HL-60 (cell line): ENCODE results near the gene EFNA2.
"Not testable (repeated sequence)": the region's sequence is repeated elsewhere in the genome, so short reads cannot be mapped to it uniquely, and the experiment has no call there.

Source experiments
- DNase-seq, 2 experiments: peaks; one replicate each; pipeline ENCODE4 v3.0.0-alpha.2; 2010 to 2020; ENCODE audit warnings: low read depth in 1 of 2, low spot score in 1 of 2
- H3K27ac ChIP-seq: fragments of 250-450 bp; sonication (Bioruptor Pico); replicated peaks from 2 replicates; pipeline ENCODE4 v1.5.1; 2020; ENCODE audit warnings: mild to moderate bottlenecking, moderate library complexity
- H3K27me3 ChIP-seq: fragments of 250-450 bp; sonication (Bioruptor Pico); 2 replicates; pipeline ENCODE4 v1.5.1; 2021; ENCODE audit warnings: mild to moderate bottlenecking, moderate library complexity; ENCODE audit not compliant: insufficient read depth, poor library complexity, severe bottlenecking
- H3K4me3 ChIP-seq: replicated peaks from 2 replicates; pipeline ENCODE4 v1.5.1; 2011; ENCODE audit warnings: mild to moderate bottlenecking, control low read depth, low read length; ENCODE audit not compliant: insufficient read depth
- CTCF ChIP-seq: IDR thresholded peaks from one replicate; pipeline ENCODE4 v1.5.1; 2011; ENCODE audit warnings: low read length, control low read depth, inconsistent platforms; ENCODE audit not compliant: insufficient read depth
- GABPA ChIP-seq: IDR thresholded peaks from 2 replicates; pipeline ENCODE4 v1.6.1; 2012; ENCODE audit warnings: low read depth
- POLR2AphosphoS5 ChIP-seq: IDR thresholded peaks from 2 replicates; pipeline ENCODE4 v1.6.1; 2012; ENCODE audit warnings: low read depth
- REST ChIP-seq: IDR thresholded peaks from 2 replicates; pipeline ENCODE4 v1.6.1; 2012; ENCODE audit warnings: low read depth; ENCODE audit not compliant: insufficient replicate concordance
- SPI1 ChIP-seq: IDR thresholded peaks from 2 replicates; pipeline ENCODE4 v1.6.1; 2012; ENCODE audit warnings: low read depth, mild to moderate bottlenecking, borderline replicate concordance

EFNA2 gene

DNA sequence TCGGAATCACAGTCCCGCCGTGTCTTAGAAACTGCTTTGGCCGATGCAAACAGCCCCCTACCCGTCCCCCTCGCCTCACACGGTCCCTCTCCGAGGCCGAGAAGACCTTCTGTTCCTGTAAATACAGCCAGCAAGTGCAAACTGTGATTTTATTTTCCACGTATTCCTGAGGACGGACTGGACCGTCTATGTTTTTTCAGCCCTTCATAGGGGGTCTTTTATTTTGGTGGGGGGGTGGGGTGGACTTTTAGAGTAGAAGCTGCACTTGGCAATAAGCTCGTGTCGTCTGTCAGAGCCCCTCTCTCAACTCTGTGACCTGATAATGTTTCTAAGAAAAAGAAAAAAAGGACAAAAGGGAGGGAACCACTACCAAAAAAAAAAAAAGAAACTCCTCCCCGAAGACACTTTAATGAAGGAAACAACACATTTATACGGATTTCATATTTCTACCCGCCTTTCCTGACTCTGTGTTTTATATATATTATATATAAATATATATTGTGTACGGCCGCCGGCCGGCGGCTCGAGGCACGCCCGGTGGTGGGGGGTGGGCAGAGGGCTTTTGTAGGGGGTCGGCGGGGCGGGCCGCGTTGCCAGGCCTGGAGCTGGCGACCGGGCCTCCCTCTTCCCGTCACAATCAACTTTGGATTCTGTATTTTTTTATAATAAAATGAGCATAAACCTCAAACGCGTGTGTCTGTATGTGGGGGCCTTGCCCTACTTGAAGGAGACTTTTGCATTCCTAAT, 15.2 kb downstream of the EFNA2 start:
- Histone ChIP-seq H3K4me3 (no peak overlapping the region), H3K27me3 (peaks cover 12% of the 10 kb centered on the region), H3K27ac (no peak overlapping the region)
- no peak for DNase-seq
- TF ChIP-seq POLR2AphosphoS5, result no peak

GRCh38 chr19:1302533-1303239, 17.0 kb downstream of the EFNA2 start:
- Histone ChIP-seq H3K27ac (no peak overlapping the region), H3K27me3 (no peaks in the 10 kb centered on the region)
- no peak for TF ChIP-seq REST
- TF ChIP-seq SPI1, result no peak
- no peak for TF ChIP-seq CTCF
- no peak for TF ChIP-seq GABPA
- TF ChIP-seq POLR2AphosphoS5, result no peak

GRCh38 chr19:1304197-1304924, 18.7 kb downstream of the EFNA2 start:
- TF ChIP-seq CTCF (no peak), POLR2AphosphoS5 (no peak), REST (no peak), SPI1 (no peak), GABPA (no peak)
- no peak for DNase-seq
- no peak overlapping the region for H3K4me3 ChIP-seq
- H3K27ac ChIP-seq, result no peak overlapping the region
- no peaks in the 10 kb centered on the region for H3K27me3 ChIP-seq

More at GRCh38 chr19:1302533-1303239, 17.0 kb downstream of the EFNA2 start:
- DNase-seq, result no peak
- no peak overlapping the region for H3K4me3 ChIP-seq

DNA sequence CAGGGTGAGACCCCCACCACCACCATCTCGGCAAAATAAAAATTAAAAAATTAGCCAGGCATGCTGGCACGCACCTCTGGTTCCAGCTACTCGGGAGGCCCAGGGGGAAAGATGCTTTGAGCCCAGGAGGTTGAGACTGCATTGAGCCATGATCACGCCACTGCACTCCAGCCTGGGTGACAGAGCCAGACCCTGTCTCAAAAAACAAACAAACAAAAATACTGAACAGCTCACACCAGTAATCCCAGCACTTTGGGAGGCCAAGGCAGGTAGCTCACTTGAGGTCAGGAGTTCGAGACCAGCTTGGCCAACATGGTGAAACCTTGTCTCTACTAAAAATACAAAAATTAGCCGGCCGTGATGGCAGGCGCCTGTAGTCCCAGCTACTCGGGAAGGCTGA, 19.7 kb downstream of the EFNA2 start:
- not testable (repeated sequence) for DNase-seq, H3K4me3 ChIP-seq, H3K27ac ChIP-seq, H3K27me3 ChIP-seq
